Ramos (cell line): ENCODE measurements around the gene FUT6.

ENCODE experiments used
- in situ Hi-C: fragments of 300-500 bp; cut with MboI; formaldehyde crosslinking; loops from one replicate; pipeline ENCODE4 v1.14.3; 2022; ENCODE audit warnings: low sequenced_read_pairs; ENCODE audit not compliant: unreplicated experiment

Gene FUT6

DNA sequence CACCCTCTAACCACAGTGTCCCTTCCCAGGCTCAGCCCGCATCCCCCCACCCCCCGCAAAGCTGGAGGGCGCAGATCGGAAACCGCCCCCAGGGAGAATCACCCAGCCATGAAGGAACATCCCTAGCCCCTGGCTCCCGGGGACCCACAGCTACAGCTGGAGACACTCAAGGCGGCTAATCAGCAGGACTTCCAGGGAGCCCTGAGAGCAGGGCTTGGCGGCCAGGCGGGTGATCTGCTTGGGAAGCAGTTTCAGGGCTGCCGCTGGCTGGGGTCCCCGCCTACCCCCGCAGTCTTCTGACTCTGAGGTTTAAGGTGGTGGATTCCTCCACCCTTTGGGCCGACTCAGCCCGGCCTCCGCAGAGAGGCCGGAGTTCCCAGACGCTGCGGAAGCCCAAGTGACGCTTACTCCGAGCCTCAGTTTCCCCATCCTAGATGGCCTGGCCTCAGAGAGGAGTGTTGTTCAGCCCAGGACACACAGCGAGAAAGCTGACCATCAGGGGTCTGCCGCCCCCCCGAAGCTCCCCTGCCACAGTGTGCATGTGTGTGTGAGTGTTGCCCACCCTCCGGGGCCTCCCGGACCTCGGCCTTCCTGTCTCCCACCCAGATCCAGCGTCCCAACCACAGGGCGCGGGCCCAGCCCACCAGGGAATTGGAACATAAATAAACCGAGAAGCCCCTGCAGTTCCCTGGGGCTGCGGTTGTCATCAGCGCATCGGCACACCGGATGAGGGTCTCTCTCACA, 9.8 kb downstream of the FUT6 start:
- in situ Hi-C loops: no loop called here

DNA sequence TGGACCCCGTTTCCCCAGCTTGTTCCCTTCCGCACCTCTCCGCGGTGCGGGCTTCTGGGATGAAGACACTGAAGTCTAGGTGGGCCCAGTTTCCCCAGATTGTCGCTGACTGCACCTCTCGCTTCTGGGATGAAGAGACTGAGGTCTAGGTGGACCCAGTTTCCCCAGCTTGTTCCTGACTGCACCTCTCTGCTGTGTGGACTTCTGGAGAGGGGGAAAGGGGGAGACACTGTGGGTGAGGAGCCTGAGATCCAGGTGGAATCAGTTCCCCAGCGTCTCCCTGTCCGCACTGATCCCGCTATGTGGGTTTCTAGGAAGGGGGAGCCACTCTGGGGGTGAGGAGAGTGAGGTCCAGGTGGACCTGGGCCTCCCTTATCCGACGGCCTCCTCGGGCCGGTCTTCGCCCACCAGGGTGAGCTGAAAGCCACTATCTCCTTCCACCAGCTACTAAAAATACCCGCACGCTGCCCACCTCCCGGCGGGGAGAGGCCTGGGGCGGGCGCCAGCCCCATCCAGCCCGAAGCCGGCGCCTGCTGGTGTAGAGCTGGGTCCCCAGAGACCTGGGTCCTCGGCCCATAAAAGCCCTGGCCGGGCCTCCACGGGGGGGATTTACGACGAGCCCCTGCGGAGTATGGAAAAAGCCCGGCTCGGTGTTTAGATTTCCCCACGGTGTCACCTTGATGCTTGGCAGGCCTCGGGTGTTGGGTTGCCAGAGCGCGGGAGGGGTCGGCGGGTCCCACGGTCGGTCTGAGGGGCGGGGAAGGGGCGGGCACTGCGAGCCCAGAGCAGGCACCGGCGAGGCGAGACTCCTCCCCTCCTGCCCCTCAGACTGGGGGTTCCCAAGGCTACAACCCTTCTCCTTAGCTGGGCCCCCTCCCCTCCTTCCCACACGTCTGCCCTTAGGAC, 10.6 kb downstream of the FUT6 start:
- in situ Hi-C loops: no loop called here

DNA sequence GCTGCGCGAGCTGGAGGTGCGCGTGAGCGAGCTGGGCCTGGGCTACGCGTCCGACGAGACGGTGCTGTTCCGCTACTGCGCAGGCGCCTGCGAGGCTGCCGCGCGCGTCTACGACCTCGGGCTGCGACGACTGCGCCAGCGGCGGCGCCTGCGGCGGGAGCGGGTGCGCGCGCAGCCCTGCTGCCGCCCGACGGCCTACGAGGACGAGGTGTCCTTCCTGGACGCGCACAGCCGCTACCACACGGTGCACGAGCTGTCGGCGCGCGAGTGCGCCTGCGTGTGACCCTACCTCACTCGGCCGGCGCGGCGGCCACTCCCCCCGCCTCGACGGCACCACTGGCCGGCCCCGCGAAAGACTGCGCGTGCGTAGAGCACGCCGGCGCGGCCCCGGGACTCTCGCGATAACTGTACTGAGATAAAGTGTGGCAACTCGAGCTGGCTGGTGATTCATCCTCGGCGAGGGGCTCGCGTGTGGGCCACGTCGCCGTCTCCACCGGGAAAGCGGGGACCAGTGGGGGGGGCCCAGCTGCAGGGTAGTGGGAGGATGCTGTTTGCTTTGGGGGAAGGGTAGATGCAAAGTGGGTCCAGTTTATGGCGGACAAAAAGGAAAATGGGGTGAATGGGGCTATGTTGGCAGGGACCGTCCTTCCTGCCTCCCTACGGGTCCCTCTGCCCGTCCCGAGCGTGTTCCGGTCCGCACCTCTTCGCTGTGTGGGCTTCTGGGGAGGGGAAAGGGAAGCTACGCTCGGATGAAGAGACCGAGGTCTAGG, 11.4 kb downstream of the FUT6 start:
- in situ Hi-C loops: no loop called here

DNA sequence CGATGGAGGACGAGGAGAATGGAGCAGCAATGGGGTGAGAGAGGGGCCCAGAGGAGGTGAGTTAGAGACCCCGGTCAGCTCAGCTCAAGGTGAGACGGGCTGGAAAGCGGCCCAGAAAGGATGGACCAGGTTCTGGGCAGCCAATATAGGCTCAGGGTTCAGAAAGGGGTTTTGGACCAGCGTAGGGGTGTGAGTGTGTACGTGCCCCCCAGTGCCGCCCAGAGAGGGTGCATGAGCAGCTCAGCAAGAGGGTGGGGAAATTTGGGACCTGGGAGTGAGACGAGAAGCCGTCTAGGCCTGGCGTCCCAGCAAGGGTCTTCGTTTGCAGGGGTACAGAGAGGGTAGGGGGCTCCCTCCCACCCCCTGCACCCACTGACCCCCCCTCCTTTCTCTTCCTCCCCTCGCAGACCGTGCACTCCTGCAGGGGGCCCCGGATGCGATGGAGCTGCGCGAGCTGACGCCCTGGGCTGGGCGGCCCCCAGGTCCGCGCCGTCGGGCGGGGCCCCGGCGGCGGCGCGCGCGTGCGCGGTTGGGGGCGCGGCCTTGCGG, 12.1 kb downstream of the FUT6 start:
- in situ Hi-C loops: no loop called here

DNA sequence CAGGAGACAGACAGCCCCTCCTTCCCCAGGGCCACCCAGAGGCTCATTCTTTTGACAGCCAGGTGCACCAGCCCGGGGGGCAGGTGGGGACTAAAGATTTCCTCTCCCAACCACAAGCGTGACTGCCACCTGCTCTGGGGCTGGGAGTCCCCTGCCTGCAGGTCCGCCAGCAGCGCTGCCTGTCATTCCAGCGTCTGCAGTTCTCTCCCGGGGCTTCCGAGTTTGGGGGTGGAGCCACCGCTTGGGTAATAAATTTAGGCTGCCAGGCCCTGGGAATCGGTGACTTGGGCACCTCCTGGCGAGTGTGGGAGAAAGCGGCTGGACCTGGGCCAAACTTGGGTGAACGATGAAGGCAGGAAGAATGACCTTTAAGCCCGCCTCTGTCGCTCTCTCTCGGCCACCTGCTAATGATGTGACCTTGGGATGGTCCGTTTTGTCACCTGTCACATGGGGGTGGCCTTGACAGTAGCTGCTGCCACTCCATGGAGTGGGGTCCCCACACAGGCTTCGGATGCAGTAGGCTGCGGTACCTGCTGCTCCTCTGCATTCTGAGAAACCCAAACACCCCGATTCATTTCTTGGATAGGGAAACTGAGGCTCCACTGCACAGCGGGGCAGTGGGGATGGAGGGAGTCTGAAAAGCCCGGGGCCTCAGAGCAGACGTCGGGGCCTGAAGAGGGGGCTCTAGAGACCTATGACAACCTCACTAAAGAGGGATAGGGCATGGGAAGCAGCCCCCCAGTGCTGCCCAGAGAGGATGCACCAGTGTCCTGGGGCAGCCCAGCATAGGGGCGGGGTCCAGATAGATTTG, 12.8 kb downstream of the FUT6 start:
- in situ Hi-C loops: no loop called here

DNA sequence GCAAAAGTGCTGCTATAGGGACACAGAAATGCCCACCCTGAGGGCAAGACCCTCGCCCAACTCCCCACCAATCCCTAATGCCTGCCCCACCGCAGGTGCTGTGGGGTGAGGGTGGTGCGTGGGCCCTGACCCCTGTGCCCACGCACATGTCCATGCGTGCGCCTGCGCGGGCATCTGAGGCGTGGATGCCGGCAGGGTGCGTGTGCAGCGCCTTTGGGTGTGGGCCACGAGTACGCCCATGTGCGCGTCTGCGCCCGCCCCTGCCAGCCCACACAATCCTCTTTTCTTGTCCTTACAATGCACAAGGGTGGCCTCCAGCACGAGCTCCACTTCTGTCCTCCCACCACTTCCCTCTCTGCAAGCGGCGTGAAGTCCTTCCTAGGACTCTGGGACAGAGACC, 14.3 kb downstream of the FUT6 start:
- in situ Hi-C loops: no loop called here

DNA sequence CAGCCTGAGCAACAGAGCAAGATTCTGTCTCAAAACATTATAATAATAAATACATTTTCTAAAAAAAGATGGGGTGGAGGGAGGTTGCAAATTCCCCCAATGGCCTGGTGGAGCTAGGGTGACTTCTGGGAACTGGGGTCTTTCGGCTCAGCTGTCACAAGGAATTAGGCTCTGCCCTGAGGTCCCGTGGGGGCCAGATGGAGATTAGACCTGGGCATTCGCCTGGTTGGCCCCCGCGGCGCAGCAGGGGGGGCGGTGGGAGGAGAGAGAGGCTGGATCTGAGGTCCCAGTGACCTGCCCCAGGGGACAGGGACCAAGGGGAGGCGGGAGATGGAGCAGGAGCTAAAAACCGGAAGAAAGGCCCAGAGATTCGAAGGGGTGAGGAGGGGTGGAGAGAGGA, 14.8 kb downstream of the FUT6 start:
- in situ Hi-C loops: no loop called here

DNA sequence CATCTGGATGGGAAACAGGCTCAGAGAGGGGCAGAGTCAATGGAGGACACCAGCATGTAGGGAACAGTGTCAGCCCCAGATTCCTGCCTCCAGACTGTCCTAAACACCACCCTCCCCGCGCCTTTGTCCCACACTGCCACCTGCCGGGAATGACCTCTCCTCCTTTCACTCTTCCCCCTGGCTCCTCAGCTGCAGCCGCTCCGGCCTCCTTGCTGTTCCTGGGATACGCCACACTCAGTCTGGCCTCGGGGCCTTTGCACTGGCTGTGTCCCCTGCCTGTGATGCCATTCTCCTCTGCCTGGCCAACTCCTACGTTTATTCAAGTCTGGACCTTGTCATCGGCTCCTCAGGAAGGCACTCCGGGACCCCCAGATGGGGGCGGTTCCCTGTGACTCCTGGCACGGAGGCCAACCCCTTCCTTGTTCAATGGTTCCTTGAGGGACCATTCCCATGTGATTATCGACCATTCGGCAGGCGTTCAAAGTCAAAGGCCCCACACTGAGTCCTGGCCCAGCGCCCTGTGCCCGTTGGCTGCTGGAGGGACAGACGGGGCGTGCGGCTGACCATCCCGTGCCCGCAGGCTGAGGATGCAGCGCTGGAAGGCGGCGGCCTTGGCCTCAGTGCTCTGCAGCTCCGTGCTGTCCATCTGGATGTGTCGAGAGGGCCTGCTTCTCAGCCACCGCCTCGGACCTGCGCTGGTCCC, 15.8 kb downstream of the FUT6 start:
- in situ Hi-C loops: no loop called here

DNA sequence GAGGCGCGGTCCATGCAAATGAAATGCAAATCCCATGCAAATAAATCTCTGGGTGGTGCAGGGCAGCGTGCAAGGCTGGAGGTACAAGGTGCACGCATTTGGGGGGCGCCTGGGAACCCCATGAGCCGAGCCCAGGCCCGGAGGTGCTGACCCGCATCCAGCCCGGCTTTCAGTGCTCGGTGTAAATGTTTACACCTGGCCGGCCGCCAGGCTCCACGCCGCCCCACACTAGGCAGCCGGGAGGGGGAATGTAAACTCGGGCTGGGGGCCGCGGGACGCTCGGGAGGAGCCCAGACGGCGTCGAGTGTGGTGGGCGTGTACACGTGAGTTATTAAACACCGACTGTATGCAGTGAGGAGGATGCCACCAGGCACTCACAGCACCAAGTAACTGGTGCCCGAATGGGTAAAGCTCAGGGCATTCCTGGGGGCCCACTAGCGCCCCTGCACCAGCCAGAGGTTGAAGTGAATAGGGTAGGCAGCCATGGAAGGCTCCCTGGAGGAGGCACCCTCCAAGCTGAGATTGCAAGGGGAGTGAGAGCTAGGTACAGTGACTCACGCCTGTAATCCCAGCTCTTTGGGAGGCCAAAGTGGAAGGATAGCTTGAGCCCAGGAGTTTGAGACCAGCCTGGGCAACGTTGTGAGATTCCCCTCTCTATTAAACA, 17.2 kb downstream of the FUT6 start:
- in situ Hi-C loops: no loop called here

DNA sequence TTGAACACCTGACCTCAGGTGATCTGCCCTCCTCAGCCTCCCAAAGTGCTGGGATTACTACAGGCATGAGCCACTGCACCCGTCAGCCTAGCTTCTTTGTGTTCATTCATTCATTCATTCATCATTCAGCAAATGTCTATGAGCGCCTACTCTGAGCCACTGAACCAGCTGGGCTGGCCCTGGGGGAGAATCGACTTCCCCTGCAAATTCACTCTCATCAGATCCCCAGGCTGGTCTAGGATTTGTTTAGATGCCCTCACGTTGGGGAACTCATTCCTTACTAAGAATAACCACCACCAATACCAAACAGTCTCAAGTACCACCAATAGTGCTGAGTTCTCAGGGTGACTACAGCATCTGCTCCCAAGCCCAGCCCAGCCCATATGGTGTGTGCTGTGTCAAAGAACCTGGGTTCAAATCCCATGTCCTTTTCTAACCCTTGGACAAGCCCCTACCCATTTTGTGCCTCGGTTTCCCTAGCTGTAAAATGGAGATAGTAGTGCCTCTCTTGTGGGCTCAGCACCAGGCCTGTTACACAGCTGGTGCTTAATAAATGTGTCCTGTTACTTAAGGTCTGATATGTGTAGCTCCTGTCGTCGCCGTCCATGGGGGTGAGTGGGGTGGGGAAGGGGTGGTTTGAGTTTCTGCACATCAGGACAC, 17.9 kb downstream of the FUT6 start:
- in situ Hi-C loops: no loop called here

DNA sequence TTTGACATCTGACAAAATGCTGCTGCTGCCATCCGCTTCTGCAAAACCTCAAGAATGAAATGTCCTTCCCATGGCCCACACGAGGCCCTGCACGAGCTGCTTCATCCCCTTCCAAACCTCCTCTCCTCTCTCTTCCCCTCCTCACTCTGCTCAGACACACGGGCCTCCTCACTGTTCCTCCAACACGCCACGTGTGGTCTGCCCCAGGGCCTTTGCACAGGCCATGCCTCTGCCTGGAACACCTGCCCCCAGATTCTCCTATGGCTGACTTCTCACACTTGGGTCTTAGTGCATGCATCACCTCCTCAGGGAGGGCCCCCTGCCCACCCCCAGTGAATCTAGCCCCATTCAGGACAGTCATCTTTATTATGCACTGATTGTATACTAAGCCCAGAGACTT, 18.7 kb downstream of the FUT6 start:
- in situ Hi-C loops: no loop called here

DNA sequence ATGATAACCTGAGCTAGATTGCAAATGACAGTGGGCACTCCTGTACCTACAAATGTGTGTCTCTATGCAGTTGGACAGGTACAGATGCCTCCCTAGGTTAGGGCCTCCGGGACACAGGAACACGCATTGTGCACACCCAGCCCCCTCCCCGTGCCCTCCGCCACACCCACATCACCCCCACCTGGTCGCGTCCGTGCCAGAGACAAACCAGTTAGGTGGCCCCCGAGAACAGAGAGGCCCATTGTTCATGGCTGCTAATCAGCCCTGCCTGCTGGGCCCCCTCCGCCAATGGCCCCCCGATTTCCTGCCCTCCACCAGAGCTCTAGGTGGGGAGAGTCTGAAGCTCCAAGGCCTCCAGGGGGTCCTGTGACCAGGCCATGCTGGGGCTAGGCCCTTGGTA, 20.9 kb downstream of the FUT6 start:
- in situ Hi-C loops: no loop called here

DNA sequence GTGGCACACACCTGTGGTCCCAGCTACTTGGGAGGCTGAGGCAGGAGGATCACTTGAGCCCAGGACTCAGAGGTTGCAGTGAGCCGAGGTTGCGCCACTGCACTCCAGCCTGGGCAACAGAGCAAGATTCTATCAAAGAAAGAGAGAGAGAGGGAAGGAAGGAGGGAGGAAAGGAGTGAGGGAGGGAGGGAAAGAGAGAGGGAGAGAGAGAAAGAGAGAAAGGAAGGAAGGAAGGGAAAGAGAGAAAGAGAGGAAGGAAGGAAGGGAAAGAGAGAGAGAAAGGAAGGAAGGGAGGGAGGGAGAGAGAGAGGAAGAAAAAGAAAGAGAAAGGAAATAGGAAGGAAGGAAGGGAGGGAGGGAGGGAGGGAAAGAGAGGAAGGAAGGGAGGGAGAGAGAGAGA, 22.3 kb downstream of the FUT6 start:
- in situ Hi-C loops: no loop called here

DNA sequence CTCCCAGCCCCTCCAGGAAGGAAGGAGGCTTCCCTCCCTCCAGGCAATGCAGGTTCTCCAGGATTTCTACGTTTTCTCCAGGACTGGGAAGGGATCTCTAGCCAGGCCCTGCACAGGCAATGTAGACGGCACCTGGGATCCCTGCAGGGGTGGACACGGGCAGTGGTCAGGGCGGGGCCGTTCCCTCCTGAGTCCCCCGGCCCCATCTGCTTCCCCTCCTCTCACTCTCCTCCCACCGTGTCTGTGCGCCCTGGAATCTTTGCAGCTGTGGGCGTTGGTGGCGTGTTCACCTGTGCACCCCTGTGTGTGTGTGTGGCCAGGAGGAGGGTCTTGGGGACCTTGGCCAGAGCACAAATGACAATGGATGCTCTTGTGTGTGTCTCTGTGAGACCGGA, 24.7 kb downstream of the FUT6 start:
- in situ Hi-C loops: no loop called here

DNA sequence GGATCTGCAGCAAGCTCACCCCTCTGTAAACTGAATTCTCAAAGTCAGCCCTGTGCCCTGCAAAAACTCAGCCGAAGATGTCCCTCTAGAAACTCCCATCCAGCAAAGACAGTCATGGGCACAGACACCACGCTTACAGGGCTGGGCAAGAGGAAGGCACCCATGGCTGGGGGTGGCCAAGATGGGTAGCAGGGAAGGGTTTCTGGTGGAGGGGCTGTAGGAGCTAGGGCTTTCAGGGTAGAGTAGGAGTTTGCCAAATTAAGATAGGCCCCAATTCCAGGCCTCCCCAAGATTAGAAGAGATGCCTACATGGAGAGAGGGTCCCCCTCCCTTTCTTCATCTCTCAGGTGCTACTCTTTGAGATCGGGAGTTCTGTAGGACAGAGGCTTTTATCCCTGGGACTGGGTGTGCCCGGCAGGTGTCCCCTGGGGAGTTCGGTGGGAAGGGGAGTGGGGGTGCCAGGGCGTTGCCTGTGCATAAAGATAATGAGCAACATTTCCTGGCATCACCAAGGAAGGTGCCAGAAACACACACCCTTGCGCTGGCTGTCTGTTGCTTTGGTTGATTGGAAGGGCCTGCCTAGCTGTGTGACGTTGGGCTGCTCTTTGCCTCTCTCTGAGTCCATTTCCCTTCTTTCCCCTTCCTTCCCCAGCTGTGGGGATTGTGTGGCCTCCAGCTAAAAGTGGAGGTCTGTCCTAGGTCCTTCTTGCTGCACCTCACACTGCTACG, 25.2 kb downstream of the FUT6 start:
- in situ Hi-C loops: no loop called here

DNA sequence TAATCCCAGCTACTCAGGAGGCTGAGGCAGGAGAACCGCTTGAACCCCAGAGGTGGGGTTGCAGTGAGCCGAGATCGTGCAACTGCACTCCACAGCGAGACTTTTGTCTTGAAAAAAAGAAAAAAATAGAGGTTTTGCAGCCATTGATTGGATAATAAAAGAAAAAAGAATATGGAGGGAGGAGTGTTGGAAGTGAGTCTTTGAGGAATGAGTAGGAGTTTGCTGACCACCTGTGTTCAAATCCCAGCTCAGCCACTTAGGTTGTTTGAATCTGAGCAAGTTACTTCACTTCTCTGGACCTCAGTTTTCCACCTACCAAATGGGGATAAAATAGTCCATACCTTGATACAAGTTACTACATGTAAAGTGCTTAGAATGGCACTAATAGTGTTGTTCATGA, 28.4 kb downstream of the FUT6 start:
- in situ Hi-C loops: no loop called here

DNA sequence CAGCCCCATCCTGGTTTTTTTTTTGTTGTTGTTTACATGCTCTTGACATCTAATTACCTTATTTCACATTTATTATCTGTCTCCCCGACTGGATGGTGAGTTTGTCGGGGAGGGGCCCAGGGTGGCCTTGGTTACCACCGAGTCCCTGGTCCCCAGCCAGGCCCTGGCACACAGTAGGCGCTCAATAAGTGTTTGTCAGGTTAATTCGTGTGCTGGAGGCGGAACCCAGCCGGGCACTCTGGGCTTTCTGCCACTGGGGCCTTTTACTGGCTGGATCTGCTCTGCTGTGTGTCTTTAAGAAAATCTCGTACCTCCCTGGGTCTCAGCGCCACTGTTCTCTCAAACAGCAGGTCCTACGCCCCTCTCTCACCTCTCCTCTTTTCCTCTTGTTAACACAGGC, 30.0 kb downstream of the FUT6 start:
- in situ Hi-C loops: no loop called here

DNA sequence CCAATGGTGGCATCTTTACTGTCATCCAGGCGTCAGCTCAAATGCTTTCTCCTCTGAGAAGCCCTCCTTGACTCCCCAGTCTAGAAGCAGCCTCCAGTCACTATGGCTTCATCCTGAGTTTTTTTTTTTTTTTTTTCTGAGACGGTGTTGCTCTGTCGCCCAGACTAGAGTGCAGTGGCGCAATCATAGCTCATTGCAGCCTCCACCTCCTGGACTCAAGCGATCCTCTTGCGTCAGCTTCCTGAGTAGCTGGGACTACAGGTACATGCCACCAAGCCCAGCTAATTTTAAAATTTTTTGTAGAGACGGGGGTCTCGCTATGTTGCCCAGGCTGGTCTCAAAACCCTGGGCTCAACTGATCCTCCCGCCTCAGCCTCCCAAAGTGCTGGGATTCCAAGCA, 30.4 kb downstream of the FUT6 start:
- in situ Hi-C loops: no loop called here
